Ascending aorta (tissue), 2 donors: ENCODE data around the gene CCDC93. TPM values are rescaled to one million over a fixed set of nuclear protein-coding genes. Genes with fewer than 3 reads are reported as not detected.

ENCODE experiments used
- DNase-seq, 2 donors: peaks; one replicate each; pipeline ENCODE4 v3.0.0-alpha.2; 2019; ENCODE audit warnings: low spot score in 2 of 2
- H3K27ac ChIP-seq, 2 donors: fragments of 200-600 bp; sonication (generic); one replicate each; pipeline ENCODE4 v1.5.1; 2016 to 2017; ENCODE audit warnings: mild to moderate bottlenecking in 1 of 2
- H3K27me3 ChIP-seq: fragments of 200-600 bp; sonication (generic); one replicate; pipeline ENCODE4 v1.5.1; 2017
- H3K36me3 ChIP-seq, 2 donors: fragments of 200-600 bp; sonication (generic); one replicate each; pipeline ENCODE4 v1.5.1; 2016
- H3K4me1 ChIP-seq, 2 donors: fragments of 200-600 bp; sonication (generic); one replicate each; pipeline ENCODE4 v1.5.1; 2016 to 2017; ENCODE audit warnings: mild to moderate bottlenecking in 1 of 2
- H3K4me3 ChIP-seq, 2 donors: fragments of 200-600 bp; sonication (generic); one replicate each; pipeline ENCODE4 v1.5.1; 2016 to 2017; ENCODE audit warnings: mild to moderate bottlenecking in 1 of 2
- H3K9me3 ChIP-seq, 2 donors: fragments of 200-600 bp; sonication (generic); one replicate each; pipeline ENCODE4 v1.5.1; 2016
- CTCF ChIP-seq, 3 experiments: fragments of 200-600 bp in 2 of 3; fragments of 450-650 bp in 1 of 3; sonication (generic) in 2 of 3; IDR thresholded peaks; one replicate each; pipeline ENCODE4 v1.5.1; 2016 to 2019; ENCODE audit warnings: antibody characterized with exemption in 3 of 3, mild to moderate bottlenecking in 1 of 3, moderate library complexity in 1 of 3
- intact Hi-C: fragments of 100-400 bp; cut with DNase I; formaldehyde crosslinking; loops from one replicate; pipeline ENCODE4 v1.15.1; 2023
- total RNA-seq: library from RNA; depleted of rRNA; stranded (reverse); fragments of >200 nt; gene quantifications from one replicate; pipeline ENCODE4 v1.1.0, GENCODE V29; 2016

CCDC93 gene
- total RNA-seq, 1 donor from 2014 or later, result 6.3 TPM

- DNase-seq, result no peak
- H3K9me3 ChIP-seq, result no peaks in the 10 kb centered on the region
- TF ChIP-seq CTCF (IDR thresholded peaks at IDR 0.05), result no peak
- no peaks in the 10 kb centered on the region for H3K27me3 ChIP-seq
- H3K4me3 ChIP-seq, result no peak overlapping the region
- no peaks in the 10 kb centered on the region for H3K36me3 ChIP-seq
- intact Hi-C loops, result no loop called here
- H3K27ac ChIP-seq, result no peak overlapping the region
- no peaks in the 10 kb centered on the region for H3K4me1 ChIP-seq
Observed at GRCh38 chr2:118053681-118054080, 39.8 kb upstream of the CCDC93 start.

GRCh38 chr2:118052474-118052873, 38.6 kb upstream of the CCDC93 start:
- Histone ChIP-seq H3K4me3 (no peak overlapping the region), H3K9me3 (no peaks in the 10 kb centered on the region), H3K36me3 (no peaks in the 10 kb centered on the region), H3K4me1 (no peaks in the 10 kb centered on the region), H3K27ac (no peak overlapping the region), H3K27me3 (no peaks in the 10 kb centered on the region)
- TF ChIP-seq CTCF (IDR thresholded peaks at IDR 0.05), result no peak
- DNase-seq, result no peak
- intact Hi-C loops, result no loop called here

- H3K4me3 ChIP-seq, result no peak overlapping the region
- intact Hi-C loops, result no loop called here
- no peaks in the 10 kb centered on the region for H3K27me3 ChIP-seq
- H3K4me1 ChIP-seq, result no peaks in the 10 kb centered on the region
- H3K27ac ChIP-seq, result no peak overlapping the region
- H3K9me3 ChIP-seq, result no peaks in the 10 kb centered on the region
- no peak for TF ChIP-seq CTCF (IDR thresholded peaks at IDR 0.05)
- DNase-seq, result no peak
- no peaks in the 10 kb centered on the region for H3K36me3 ChIP-seq
Observed at GRCh38 chr2:118051826-118052358, 38.0 kb upstream of the CCDC93 start.

GRCh38 chr2:118050974-118051373, 37.1 kb upstream of the CCDC93 start:
- intact Hi-C loops, result no loop called here
- no peaks in the 10 kb centered on the region for H3K27me3 ChIP-seq
- DNase-seq, result no peak
- no peaks in the 10 kb centered on the region for H3K4me1 ChIP-seq
- H3K4me3 ChIP-seq, result no peak overlapping the region
- no peaks in the 10 kb centered on the region for H3K36me3 ChIP-seq
- H3K9me3 ChIP-seq, result no peaks in the 10 kb centered on the region
- no peak for TF ChIP-seq CTCF (IDR thresholded peaks at IDR 0.05)
- no peak overlapping the region for H3K27ac ChIP-seq

- no peaks in the 10 kb centered on the region for H3K9me3 ChIP-seq
- DNase-seq, result no peak
- no peaks in the 10 kb centered on the region for H3K4me1 ChIP-seq
- no peak overlapping the region for H3K27ac ChIP-seq
- H3K36me3 ChIP-seq, result no peaks in the 10 kb centered on the region
- H3K4me3 ChIP-seq, result no peak overlapping the region
- intact Hi-C loops, result no loop called here
- no peaks in the 10 kb centered on the region for H3K27me3 ChIP-seq
- no peak for TF ChIP-seq CTCF (IDR thresholded peaks at IDR 0.05)
Observed at GRCh38 chr2:118050386-118050785, 36.5 kb upstream of the CCDC93 start.

GRCh38 chr2:118049816-118050140, 35.9 kb upstream of the CCDC93 start:
- TF ChIP-seq CTCF (IDR thresholded peaks at IDR 0.05), result no peak
- no peak for DNase-seq
- intact Hi-C loops, result no loop called here
- no peaks in the 10 kb centered on the region for H3K27me3 ChIP-seq
- H3K27ac ChIP-seq, result no peak overlapping the region
- H3K4me3 ChIP-seq, result no peak overlapping the region
- H3K36me3 ChIP-seq, result no peaks in the 10 kb centered on the region
- H3K9me3 ChIP-seq, result no peaks in the 10 kb centered on the region
- no peaks in the 10 kb centered on the region for H3K4me1 ChIP-seq
